Astrocyte (in vitro differentiated cells and primary cell): Measurements from ENCODE around the gene NUDT5. TPM values are rescaled to one million over a fixed set of nuclear protein-coding genes. Genes with fewer than 3 reads are reported as not detected.

Source experiments
- DNase-seq: peaks from one replicate; pipeline ENCODE4 v3.0.0-alpha.2; 2010; ENCODE audit warnings: low read depth
- FAIRE-seq: peaks from 2 replicates; lab custom pipeline; 2011; peaks lifted over from hg19 to GRCh38; lab: Jason Lieb, UNC
- H2AFZ ChIP-seq: 2 replicates; pipeline ENCODE4 v1.6.0; 2012; ENCODE audit warnings: low read depth, low read length, inconsistent platforms
- H3K27ac ChIP-seq: 2 replicates; pipeline ENCODE4 v1.5.1; 2011; ENCODE audit warnings: low read depth, low read length, inconsistent platforms
- H3K27me3 ChIP-seq: 2 replicates; pipeline ENCODE4 v1.6.0; 2011; ENCODE audit warnings: low read length, inconsistent platforms; ENCODE audit not compliant: insufficient read depth
- H3K36me3 ChIP-seq: 2 replicates; pipeline ENCODE4 v1.5.1; 2011; ENCODE audit warnings: low read length, inconsistent platforms; ENCODE audit not compliant: insufficient read depth
- H3K4me1 ChIP-seq: 2 replicates; pipeline ENCODE4 v1.5.1; 2011; ENCODE audit warnings: low read length, inconsistent platforms; ENCODE audit not compliant: insufficient read depth
- H3K4me2 ChIP-seq: 2 replicates; pipeline ENCODE4 v1.6.0; 2012; ENCODE audit warnings: low read length, inconsistent platforms
- H3K4me3 ChIP-seq: 2 replicates; pipeline ENCODE4 v1.5.1; 2011; ENCODE audit warnings: low read depth, mild to moderate bottlenecking, low read length, inconsistent platforms; ENCODE audit not compliant: insufficient read depth
- H3K79me2 ChIP-seq: 2 replicates; pipeline ENCODE4 v1.6.0; 2012; ENCODE audit warnings: mild to moderate bottlenecking, low read length, inconsistent platforms; ENCODE audit not compliant: insufficient read depth
- H3K9ac ChIP-seq: 2 replicates; pipeline ENCODE4 v1.6.0; 2012; ENCODE audit warnings: mild to moderate bottlenecking, low read length, inconsistent platforms
- H3K9me3 ChIP-seq: 2 replicates; pipeline ENCODE4 v1.5.1; 2012; ENCODE audit warnings: low read depth, mild to moderate bottlenecking, low read length, inconsistent platforms; ENCODE audit not compliant: insufficient read depth
- H4K20me1 ChIP-seq: 2 replicates; pipeline ENCODE4 v1.6.0; 2012; ENCODE audit warnings: low read length, inconsistent platforms; ENCODE audit not compliant: insufficient read depth
- H3K27ac Mint-ChIP-seq: one replicate; pipeline ENCODE4 v1.8.0; 2021; ENCODE audit warnings: mild to moderate bottlenecking, mixed read lengths; ENCODE audit not compliant: unreplicated experiment
- H3K27me3 Mint-ChIP-seq: one replicate; pipeline ENCODE4 v1.8.0; 2021; ENCODE audit warnings: low read depth, mixed read lengths; ENCODE audit not compliant: unreplicated experiment
- H3K36me3 Mint-ChIP-seq: one replicate; pipeline ENCODE4 v1.8.0; 2021; ENCODE audit warnings: low read depth, mixed read lengths; ENCODE audit not compliant: unreplicated experiment
- H3K4me1 Mint-ChIP-seq: one replicate; pipeline ENCODE4 v1.8.0; 2021; ENCODE audit warnings: low read depth, mixed read lengths; ENCODE audit not compliant: unreplicated experiment
- H3K4me3 Mint-ChIP-seq: one replicate; pipeline ENCODE4 v1.8.0; 2021; ENCODE audit warnings: mild to moderate bottlenecking, moderate library complexity, mixed read lengths; ENCODE audit not compliant: unreplicated experiment
- H3K9me3 Mint-ChIP-seq: one replicate; pipeline ENCODE4 v1.8.0; 2021; ENCODE audit warnings: mild to moderate bottlenecking, mixed read lengths; ENCODE audit not compliant: unreplicated experiment
- EZH2 ChIP-seq: IDR thresholded peaks from 2 replicates; pipeline ENCODE4 v1.6.1; 2012; ENCODE audit warnings: mild to moderate bottlenecking, low read length, inconsistent platforms; ENCODE audit not compliant: insufficient read depth
- microRNA-seq: library from miRNA; unstranded; fragments of <30 nt; microRNA quantifications from one replicate; pipeline ENCODE4 v1.2.0, GENCODE V29; 2020
- total RNA-seq: library from RNA; stranded (reverse); gene quantifications from 2 replicates; pipeline ENCODE4 v1.2.1, GENCODE V29; 2021
- TF ChIP-seq, protein P1 (sequence below): IDR thresholded peaks from 2 replicates; pipeline ENCODE4 v1.5.1; 2011; ENCODE audit warnings: low read depth, mild to moderate bottlenecking, inconsistent platforms, low read length, moderate library complexity; ENCODE audit not compliant: insufficient read depth

Gene NUDT5
- total RNA-seq, 1 donor from 2014 or later: 85.2 TPM

DNA sequence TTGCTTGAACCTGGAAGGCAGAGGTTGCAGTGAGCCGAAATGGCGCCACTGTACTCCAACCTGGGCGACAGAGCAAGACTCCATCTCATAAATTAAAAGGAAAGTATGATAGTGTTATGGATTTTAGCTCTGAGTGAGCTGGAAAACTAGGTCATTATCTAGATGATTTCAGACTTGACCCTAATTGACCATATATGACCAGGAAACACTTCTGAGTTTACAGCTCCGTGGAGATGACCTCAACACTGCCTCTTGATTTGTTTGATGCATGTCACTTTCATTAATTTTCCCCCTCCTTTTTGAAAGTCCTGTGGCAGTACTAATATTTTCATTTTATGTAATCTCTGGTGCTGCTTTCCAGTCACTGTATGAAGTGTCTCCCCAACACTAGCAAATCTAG lies 74.0 kb downstream of the NUDT5 start:
- Mint-ChIP-seq H3K4me1 (no peaks in the 10 kb centered on the region), H3K9me3 (no peaks in the 10 kb centered on the region), H3K4me3 (no peak overlapping the region), H3K27me3 (no peaks in the 10 kb centered on the region), H3K27ac (no peak overlapping the region), H3K36me3 (peaks cover 27% of the 10 kb centered on the region)
- Histone ChIP-seq H3K79me2 (no peaks in the 10 kb centered on the region), H3K27me3 (no peaks in the 10 kb centered on the region), H3K9ac (no peak overlapping the region), H3K9me3 (no peaks in the 10 kb centered on the region), H3K36me3 (peaks cover 6% of the 10 kb centered on the region), H4K20me1 (no peaks in the 10 kb centered on the region), H3K27ac (no peak overlapping the region), H2AFZ (no peak overlapping the region), H3K4me3 (no peak overlapping the region), H3K4me1 (no peaks in the 10 kb centered on the region), H3K4me2 (no peak overlapping the region)
- FAIRE-seq (no peak), DNase-seq (no peak)
- no peak for TF ChIP-seq EZH2
- TF ChIP-seq, protein P1, sequence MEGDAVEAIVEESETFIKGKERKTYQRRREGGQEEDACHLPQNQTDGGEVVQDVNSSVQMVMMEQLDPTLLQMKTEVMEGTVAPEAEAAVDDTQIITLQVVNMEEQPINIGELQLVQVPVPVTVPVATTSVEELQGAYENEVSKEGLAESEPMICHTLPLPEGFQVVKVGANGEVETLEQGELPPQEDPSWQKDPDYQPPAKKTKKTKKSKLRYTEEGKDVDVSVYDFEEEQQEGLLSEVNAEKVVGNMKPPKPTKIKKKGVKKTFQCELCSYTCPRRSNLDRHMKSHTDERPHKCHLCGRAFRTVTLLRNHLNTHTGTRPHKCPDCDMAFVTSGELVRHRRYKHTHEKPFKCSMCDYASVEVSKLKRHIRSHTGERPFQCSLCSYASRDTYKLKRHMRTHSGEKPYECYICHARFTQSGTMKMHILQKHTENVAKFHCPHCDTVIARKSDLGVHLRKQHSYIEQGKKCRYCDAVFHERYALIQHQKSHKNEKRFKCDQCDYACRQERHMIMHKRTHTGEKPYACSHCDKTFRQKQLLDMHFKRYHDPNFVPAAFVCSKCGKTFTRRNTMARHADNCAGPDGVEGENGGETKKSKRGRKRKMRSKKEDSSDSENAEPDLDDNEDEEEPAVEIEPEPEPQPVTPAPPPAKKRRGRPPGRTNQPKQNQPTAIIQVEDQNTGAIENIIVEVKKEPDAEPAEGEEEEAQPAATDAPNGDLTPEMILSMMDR: no peak

Small RNAs within 50 kb of the gene (microRNA-seq; reads per million reads assigned to microRNA genes)
- not detected for gene MIR548AK

Other genes with a start within 250 kb of the NUDT5 start
- gene UPF2, start 153.1 kb downstream of the NUDT5 start, total RNA-seq: 19.7 and 23.2 TPM in 2 replicates
- gene DHTKD1, start 126.9 kb downstream of the NUDT5 start, total RNA-seq: 19.5 TPM in 2 replicates
- gene SEC61A2, start 66.2 kb downstream of the NUDT5 start, total RNA-seq: 14.3 and 17.6 TPM in 2 replicates
- 107 and 110 TPM in 2 replicates for gene CDC123, start 297 bp upstream of the NUDT5 start, total RNA-seq
- gene CAMK1D, start 153.7 kb upstream of the NUDT5 start, total RNA-seq: 23.6 and 27.4 TPM in 2 replicates